Left ventricle myocardium superior (tissue), 1 donor: Measurements from ENCODE around the gene SPARCL1. TPM values are rescaled to one million over a fixed set of nuclear protein-coding genes. Genes with fewer than 3 reads are reported as not detected.
"Not testable (repeated sequence)": the region's sequence is repeated elsewhere in the genome, so short reads cannot be mapped to it uniquely, and the experiment has no call there.

Experiments
- ATAC-seq: fragments of 200-7000 bp; cut with Tn5 transposase; one replicate; pipeline ENCODE4 v1.9.1; 2020; ENCODE audit warnings: mild to moderate bottlenecking, moderate library complexity
- DNase-seq: peaks from one replicate; pipeline ENCODE4 v3.0.0-alpha.2; 2020
- intact Hi-C: fragments of 100-400 bp; cut with micrococcal nuclease; formaldehyde crosslinking; loops from one replicate; pipeline ENCODE4 v1.11.0; 2022
- long read RNA-seq: library from polyadenylated mRNA; unstranded; transcript quantifications from one replicate; pipeline ENCODE4 v2.0.0, GENCODE V29; 2021
- total RNA-seq: library from RNA; stranded (reverse); fragmentation: NEBNext Ultra II Directional; extraction: Animal tissue kit (Norgen Biotek cat#: 25700); gene quantifications from one replicate; pipeline ENCODE4 v1.2.1, GENCODE V29; 2021
- donor health status: DM: no; HTN: yes; CAD: no; lungs with severe emphysema.

Gene SPARCL1
- 354 TPM for total RNA-seq
- long read RNA-seq, transcript SPARCL1-202 (12 exons, 2,994 nt) = minor isoform, 8 of 472 reads
- long read RNA-seq, transcript SPARCL1-201 (11 exons, 2,906 nt) = major isoform, 306 of 472 reads
- long read RNA-seq, partial matches to known transcripts = 133 of 472 reads
- long read RNA-seq, other reads (novel, unspliced or antisense) = 21 of 472 reads

DNA sequence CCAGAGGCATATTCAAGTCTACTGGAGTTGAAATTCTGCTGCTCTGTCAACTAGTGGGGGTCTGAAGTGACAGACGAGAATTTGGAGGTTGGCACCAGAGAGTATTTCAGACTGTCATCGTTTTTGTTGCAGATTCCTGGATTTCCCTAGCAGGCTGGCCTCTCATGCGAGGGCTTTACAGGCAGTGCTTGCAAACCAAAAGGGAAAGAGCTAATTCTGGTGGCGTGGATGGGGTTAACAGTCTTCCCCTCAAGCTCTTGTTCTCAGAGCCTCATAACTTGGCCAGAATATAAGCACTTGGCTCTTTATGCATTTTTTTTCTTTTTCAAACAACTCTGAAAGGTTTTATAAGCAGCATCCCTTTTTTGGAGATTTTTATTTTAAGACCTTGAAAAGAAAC lies at the start of gene SPARCL1:
TSS of gene SPARCL1 (minus strand) at position 190 of the 400 bp plus-strand sequence. CDS start 29,802 bp downstream, outside the sequence.
- intact Hi-C loops = no loop called here
- peak; percentile 48 for DNase-seq

GRCh38 chr4:87575983-87576382 lies 46.8 kb upstream of the SPARCL1 start:
- ATAC-seq = no peak
- DNase-seq = no peak
- intact Hi-C loops = no loop called here

More for the DNA sequence above, at the start of gene SPARCL1:
- ATAC-seq = peak; percentile 60

GRCh38 chr4:87575408-87575807 lies 46.2 kb upstream of the SPARCL1 start:
- DNase-seq (no peak), ATAC-seq (no peak)
- intact Hi-C loops = no loop called here

DNA sequence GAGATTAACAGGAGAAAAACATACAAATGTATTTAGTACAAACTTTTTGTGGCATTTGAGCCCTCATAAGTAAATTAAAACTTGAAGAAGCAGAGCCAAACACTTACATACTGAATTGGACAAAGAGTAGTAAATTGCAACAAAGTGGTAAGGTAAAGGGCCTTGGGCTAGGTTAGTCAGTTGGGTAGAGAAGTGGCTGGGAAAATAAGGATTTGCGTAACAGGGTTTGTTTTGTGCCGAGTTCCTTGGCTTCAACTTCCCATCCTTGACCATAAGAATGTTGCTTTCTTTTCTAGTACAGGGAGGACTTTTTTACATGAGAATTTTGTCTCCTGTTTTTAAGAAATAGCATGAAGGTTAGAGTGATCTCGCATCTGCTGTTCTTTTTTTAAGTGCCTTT lies 45.8 kb upstream of the SPARCL1 start:
- intact Hi-C loops = no loop called here
- ATAC-seq = no peak
- DNase-seq = no peak

- intact Hi-C loops, DNase-seq, ATAC-seq: not testable (repeated sequence)
Observed at GRCh38 chr4:87574376-87574775, 45.2 kb upstream of the SPARCL1 start.

DNA sequence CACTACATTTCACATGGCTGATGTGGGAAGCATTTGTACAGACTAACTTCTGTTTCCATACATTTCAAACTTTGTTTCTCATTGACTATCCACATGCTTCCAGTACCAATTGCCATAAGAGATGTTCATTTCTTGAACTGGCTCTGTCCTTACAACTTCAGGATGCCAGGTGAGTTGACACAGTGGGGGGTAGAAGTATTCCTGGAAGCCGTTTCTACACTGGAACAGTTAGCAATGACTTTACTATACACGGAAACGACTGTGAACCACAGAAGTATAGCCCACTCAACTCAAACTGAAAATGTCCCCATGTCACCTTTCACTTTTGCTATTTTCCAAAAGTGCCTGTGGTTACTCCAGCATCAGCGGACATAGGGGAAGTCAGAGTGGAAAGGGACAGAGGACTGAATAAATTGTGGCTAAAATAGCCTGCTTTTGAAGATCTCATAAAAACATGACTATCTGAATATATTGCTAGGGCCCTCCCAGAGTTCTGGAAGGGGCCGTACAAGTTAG lies 41.2 kb upstream of the SPARCL1 start:
- DNase-seq = no peak
- intact Hi-C loops = no loop called here

GRCh38 chr4:87567191-87567590 lies 38.0 kb upstream of the SPARCL1 start:
- DNase-seq = no peak
- intact Hi-C loops = no loop called here
- no peak for ATAC-seq

More for the DNA sequence above, 41.2 kb upstream of the SPARCL1 start:
- no peak for ATAC-seq

DNA sequence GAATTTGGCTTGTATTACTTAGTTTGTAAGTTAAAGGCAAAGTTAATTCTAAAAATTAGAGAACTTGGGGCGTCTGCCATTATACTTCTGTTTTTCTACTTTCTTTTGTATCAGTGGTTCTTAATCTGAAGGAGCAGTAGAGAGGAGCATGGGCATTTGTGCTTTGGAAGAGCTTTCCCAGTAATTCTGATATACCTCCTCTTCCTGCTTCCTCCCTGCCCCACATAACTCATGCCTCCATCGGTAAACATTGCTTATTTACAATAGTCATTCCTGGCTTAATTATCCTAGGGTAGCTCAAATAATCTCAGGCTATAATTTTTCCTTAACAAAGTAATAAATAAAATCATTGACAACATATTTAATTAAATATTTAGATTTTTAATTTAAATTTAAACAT lies 37.1 kb upstream of the SPARCL1 start:
- ATAC-seq (no peak), DNase-seq (no peak)
- intact Hi-C loops = no loop called here

- DNase-seq (no peak), ATAC-seq (no peak)
- intact Hi-C loops = no loop called here
Observed at GRCh38 chr4:87565746-87566145, 36.6 kb upstream of the SPARCL1 start.

DNA sequence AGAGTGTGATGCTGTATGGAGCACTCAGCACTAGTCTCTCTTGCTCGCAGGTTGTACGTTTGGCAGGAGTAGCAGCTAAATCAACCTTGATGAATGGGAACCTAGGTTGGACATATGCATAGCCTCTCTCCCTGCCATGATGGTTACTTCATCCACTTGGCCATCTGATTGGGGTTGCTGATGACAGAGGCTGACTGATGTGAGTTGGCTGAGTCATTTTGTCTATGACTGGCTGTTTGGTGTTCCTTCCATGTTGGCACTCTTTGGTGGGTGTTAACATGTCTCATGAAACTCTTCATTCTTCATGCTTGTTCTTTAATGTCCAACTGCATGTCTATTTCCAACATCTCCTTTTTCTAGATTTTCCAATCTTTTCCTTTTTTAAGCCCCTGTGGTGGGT lies 31.6 kb upstream of the SPARCL1 start:
- DNase-seq (no peak), ATAC-seq (no peak)
- intact Hi-C loops = no loop called here

DNA sequence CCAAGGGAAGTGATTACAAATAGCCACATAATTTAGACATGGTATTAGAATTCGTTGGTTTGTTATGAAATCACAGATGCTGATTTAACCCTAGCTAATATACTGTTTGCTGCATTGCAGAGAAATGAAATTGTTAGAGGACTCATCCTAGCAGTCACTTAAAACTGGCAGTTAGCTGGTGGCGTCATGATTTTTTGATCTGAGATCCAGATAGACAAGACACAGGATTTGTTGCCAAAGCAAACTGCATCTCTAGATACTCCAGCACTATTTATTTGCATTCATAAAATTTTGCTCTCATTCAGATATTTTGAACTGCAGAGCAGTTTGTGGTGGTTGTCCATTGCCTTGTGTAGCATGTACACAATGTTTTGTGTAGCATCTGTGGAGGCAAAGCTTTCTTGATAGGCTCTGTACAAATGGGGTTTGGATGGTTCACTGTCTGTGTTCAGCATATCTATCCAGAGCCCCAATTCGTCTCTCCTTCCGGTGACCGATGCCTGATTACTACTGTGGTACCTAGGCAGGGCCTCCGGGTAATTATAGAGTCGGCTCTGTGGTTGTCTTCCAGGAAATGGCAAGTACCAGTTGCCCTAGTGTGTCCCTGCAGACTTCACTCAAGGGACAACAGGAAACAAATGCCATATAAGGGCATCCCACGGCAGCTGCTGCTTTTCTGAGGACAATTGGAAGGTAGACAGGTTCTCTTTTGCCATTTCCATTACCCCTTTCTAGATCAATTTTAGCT lies 30.1 kb upstream of the SPARCL1 start:
- intact Hi-C loops = no loop called here
- DNase-seq (no peak), ATAC-seq (peak; percentile 51)

DNA sequence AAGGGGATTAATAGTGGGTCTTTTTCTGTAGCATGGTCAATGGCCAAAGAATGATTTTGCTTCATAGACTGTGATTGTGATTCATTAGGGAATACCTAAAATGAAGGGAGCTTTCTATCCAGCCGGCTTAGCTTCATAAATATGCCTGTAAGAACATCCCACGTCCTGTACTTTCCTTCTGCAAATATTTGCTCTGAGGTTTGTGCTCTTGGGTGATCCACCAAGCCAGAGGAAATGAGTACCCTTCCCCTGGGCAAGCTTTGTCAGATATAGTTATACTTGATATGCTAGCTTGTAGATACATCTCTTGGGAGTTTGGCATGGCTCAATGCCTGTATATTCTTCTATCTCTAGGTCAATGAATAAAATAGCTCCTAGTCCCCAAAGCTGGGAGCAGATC lies 28.2 kb upstream of the SPARCL1 start:
- no peak for DNase-seq
- no peak for ATAC-seq
- intact Hi-C loops = no loop called here

- ATAC-seq (no peak), DNase-seq (no peak)
- intact Hi-C loops = no loop called here
Observed at GRCh38 chr4:87555773-87556619, 26.8 kb upstream of the SPARCL1 start.

DNA sequence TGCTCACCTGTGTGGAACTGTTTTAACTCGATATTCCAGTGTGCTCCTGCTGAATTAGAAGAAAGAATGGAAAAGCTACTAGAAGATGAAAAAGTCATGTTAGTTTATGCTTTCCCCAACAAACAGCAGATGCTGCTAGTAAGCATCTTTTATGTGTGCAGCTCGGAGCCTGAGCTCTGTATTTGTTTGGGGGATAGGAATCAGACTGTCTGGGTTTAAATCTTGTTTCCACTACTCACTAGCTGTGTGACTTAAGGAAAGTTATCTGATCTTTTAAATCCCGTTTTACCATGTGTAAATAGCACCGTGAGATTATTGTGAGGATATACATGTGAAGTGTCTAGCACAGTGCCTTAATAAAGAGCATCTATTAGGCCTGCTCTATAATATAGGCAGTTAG lies 24.0 kb upstream of the SPARCL1 start:
- ATAC-seq (no peak), DNase-seq (no peak)
- intact Hi-C loops = no loop called here

- intact Hi-C loops = no loop called here
- DNase-seq = no peak
- ATAC-seq = no peak
Observed at GRCh38 chr4:87551361-87551760, 22.2 kb upstream of the SPARCL1 start.

DNA sequence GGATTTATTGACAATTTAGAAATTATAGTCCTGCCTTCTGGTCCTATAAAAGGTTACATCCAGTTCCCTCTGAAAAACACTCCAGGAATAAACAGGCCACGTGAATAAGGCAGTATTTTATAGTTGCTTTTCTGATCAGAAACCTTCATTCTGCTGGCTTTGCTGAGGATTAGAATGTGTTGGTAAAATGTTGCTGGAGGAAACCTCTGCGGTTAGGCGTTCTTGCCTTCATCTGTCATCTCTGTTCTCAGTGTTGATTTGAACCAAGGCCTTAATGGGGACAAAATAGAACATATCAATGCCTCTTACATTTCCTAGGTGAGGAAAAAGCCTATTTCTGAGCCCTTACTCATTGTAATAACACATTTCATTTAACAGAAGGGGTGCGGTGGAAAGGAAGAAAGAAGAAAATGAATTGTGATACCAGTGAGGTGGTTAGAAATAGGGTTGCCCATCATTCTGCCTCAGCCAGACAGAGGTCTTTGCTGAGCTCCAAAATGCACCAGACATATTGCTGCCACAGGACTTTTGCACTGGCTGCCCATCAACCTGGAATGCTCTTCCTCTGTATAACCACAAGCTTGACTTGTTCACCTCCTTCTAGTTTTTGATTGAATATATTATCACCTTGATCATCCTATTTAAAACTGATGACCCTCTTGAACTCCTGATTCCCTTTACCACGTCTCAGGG lies 18.0 kb upstream of the SPARCL1 start:
- DNase-seq (no peak), ATAC-seq (no peak)
- intact Hi-C loops = loop anchor here (10.0 kb wide), 1 partner anchor 108 kb away; the partner anchor contains the start of gene DMP1

DNA sequence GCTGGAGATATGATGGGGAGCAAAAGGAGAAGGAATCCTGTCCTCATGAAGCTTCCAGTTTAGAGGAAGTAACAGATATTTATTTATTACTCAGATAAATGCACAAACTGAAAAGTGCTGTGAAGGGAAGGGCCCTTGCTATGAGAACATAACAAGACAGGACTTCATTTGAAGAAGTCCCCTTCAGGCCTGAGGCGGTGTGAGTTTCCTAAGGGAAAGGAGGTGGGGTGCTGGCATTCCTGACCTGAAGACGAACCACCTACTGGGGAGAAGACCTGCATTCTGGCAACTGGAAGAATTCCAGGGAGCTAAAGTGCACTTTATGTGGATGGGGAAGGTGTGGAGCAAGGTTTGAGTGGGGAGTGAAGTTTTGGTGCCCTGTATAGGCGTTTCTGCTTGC lies 15.9 kb upstream of the SPARCL1 start:
- intact Hi-C loops = loop anchor here (10.0 kb wide), 1 partner anchor 110 kb away; the partner anchor contains the start of gene DMP1
- ATAC-seq (no peak), DNase-seq (no peak)

- intact Hi-C loops = loop anchor here (5.0 to 10.0 kb wide), 2 partner anchors 111 to 298 kb away; partner anchors contain the start of gene DMP1
- no peak for DNase-seq
- peak; percentile 54 for ATAC-seq
Observed at GRCh38 chr4:87543835-87544461, 14.8 kb upstream of the SPARCL1 start.
